Small intestine (tissue), 7 donors: ENCODE results near the gene KCNH1. TPM values are rescaled to one million over a fixed set of nuclear protein-coding genes. Genes with fewer than 3 reads are reported as not detected.

Experiments
- DNase-seq, 2 donors: peaks; one replicate each; pipeline versions ENCODE4 v3.0.0 to v3.0.0-alpha.2; 2013
- FAIRE-seq: peaks from 2 replicates; lab custom pipeline; 2012; peaks lifted over from hg19 to GRCh38; lab: Jason Lieb, UNC
- H3K27ac ChIP-seq, 3 donors: one replicate each; pipeline ENCODE4 v1.5.1; 2013; ENCODE audit warnings: low read length in 2 of 3, mild to moderate bottlenecking in 2 of 3, control low read depth in 1 of 3, inconsistent platforms in 1 of 3, low read depth in 1 of 3, moderate library complexity in 1 of 3
- H3K27me3 ChIP-seq, 3 donors: one replicate each; pipeline ENCODE4 v1.6.1; 2013; ENCODE audit warnings: low read length in 3 of 3, inconsistent platforms in 1 of 3; ENCODE audit not compliant: control insufficient read depth in 3 of 3, insufficient read depth in 3 of 3
- H3K36me3 ChIP-seq, 3 donors: one replicate each; pipeline ENCODE4 v1.6.1; 2013; ENCODE audit warnings: low read length in 3 of 3, inconsistent platforms in 1 of 3, low read depth in 1 of 3, mild to moderate bottlenecking in 1 of 3, moderate library complexity in 1 of 3; ENCODE audit not compliant: control insufficient read depth in 3 of 3, insufficient read depth in 2 of 3
- H3K4me1 ChIP-seq, 3 donors: one replicate each; pipeline ENCODE4 v1.6.1; 2013; ENCODE audit warnings: low read length in 2 of 3, inconsistent platforms in 1 of 3, low read depth in 1 of 3, mild to moderate bottlenecking in 1 of 3, moderate library complexity in 1 of 3; ENCODE audit not compliant: control insufficient read depth in 3 of 3, insufficient read depth in 2 of 3
- H3K4me3 ChIP-seq, 3 donors: one replicate each; pipeline ENCODE4 v1.5.1; 2013; ENCODE audit warnings: low read length in 3 of 3, control low read depth in 1 of 3, inconsistent platforms in 1 of 3, low read depth in 1 of 3, mild to moderate bottlenecking in 1 of 3, moderate library complexity in 1 of 3
- H3K9me3 ChIP-seq, 2 donors: one replicate each; pipeline ENCODE4 v1.6.1; 2013; ENCODE audit warnings: low read depth in 1 of 2, low read length in 1 of 2; ENCODE audit not compliant: control insufficient read depth in 2 of 2, insufficient read depth in 1 of 2
- WGBS, 3 donors: extraction: QIAGEN DNeasy Blood & Tissue Kit; methylation state at CpG; one replicate each; pipeline ENCODE4 v1.1.7; 2013; 5-methylcytosine and 5-hydroxymethylcytosine counted together
- polyA plus RNA-seq, 4 donors: library from polyadenylated mRNA; stranded (reverse) in 3 of 4; unstranded in 1 of 4; fragments of 200-250 nt in 3 of 4; fragments of 120-200 nt in 1 of 4; gene quantifications; one replicate each; pipeline versions ENCODE4 v1.2.1 to v1.2.3, GENCODE V29; 2013
- donor health status: healthy with polysubstance abuse.
- donor health status: control.
- donor health status: control.
- donor health status: Bipolar disorder and iron deficiency.
- donor health status: healthy.

The KCNH1 gene
- polyA plus RNA-seq, 4 donors: 0.13 to 0.42 TPM; not detected in 2

GRCh38 chr1:210907251-210907805, 226.6 kb downstream of the KCNH1 start:
- DNase-seq: no peak
- no peak for FAIRE-seq
- no peaks in the 10 kb centered on the region for H3K4me1 ChIP-seq
- peaks cover 0 to 2% (median 0%) of the 10 kb centered on the region in 3 donors for H3K27me3 ChIP-seq
- no peak overlapping the region for H3K4me3 ChIP-seq
- H3K36me3 ChIP-seq: no peaks in the 10 kb centered on the region
- no peak overlapping the region for H3K27ac ChIP-seq
- no peaks in the 10 kb centered on the region for H3K9me3 ChIP-seq
- WGBS, 3 donors: 82 to 94% (median 87%) methylated on average over 1 of the region's 1 CpG

DNA sequence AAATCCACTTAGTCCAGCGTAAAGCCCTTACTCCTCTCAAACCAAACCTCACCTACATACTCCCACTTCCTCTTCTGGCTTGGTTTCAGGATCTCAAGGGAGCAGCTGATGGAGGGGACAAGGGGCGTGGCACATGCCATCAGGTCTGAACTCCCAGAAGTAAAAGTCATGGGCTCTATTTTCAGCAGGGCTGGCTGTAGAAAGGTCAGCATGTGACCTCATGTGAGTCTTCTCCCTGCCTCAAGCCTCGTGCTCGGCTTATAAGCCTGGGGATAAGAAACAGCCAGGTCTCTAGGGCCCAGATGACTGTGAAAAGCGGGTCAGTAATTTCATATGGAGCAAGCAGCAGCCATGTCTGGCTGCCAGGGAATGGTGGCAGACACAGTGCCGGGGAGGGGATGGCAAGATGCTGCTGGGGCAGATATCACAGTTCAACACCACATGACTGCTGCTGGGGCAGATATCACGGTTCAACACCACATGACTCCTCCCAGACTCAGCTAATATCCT, 227.9 kb downstream of the KCNH1 start:
- H3K4me1 ChIP-seq: no peaks in the 10 kb centered on the region
- H3K4me3 ChIP-seq: no peak overlapping the region
- H3K9me3 ChIP-seq: no peaks in the 10 kb centered on the region
- H3K27me3 ChIP-seq: peaks cover 0 to 2% (median 0%) of the 10 kb centered on the region in 3 donors
- no peaks in the 10 kb centered on the region for H3K36me3 ChIP-seq
- H3K27ac ChIP-seq: no peak overlapping the region
- 54 to 67% (median 60%) methylated on average over 7 of the region's 7 CpGs for WGBS, 3 donors
- FAIRE-seq: no peak
- no peak for DNase-seq

GRCh38 chr1:210905365-210905904, 228.5 kb downstream of the KCNH1 start:
- no peak for DNase-seq
- FAIRE-seq: no peak

DNA sequence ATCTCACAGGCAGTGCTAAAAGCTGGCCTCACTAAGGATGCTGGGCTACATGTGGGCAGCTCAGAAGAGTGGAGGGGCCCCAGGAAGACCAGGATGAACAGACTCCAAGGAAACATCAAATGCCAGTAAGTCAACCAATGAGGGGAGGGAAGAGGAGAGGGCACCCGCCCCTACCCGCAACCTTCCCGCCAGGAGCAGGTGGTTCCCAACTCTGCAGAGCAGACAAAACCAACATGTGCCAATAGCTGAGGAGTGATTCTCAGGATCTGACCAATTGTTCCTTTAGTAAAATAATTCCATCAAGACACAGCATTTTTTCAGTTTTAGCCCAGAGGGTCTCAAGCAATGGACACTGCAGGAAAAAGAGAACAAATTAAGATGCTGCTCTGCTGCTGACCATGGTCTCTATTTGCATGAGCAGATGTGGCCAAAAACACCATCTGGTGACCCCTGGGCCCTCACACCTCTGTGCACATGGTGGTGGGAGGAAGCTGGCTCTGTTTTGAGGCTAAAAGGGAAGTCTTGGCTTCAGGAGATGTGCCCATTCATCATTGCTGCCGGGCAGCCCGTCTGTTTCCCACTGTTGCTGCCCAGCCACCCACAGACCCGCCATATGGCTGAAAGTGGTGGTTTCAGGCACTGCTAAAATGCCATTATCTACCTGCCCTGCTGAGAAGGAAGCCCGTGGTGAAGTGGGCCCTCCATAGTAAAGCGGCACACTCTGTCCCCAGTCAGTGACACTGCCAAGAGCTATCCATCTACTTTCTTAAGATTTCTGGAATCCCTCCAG, 231.8 kb downstream of the KCNH1 start:
- DNase-seq (no peak), FAIRE-seq (no peak)
- Histone ChIP-seq H3K9me3 (peaks cover 0 to 2% of the 10 kb centered on the region in 2 donors), H3K27ac (no peak overlapping the region), H3K4me1 (no peaks in the 10 kb centered on the region), H3K36me3 (no peaks in the 10 kb centered on the region), H3K27me3 (peaks cover 0 to 2% (median 0%) of the 10 kb centered on the region in 3 donors), H3K4me3 (no peak overlapping the region)
- 62 to 71% (median 69%) methylated on average over 8 of the region's 8 CpGs for WGBS, 3 donors

More at GRCh38 chr1:210905365-210905904, 228.5 kb downstream of the KCNH1 start:
- WGBS, 3 donors: 51 to 56% (median 54%) methylated on average over 4 of the region's 4 CpGs
- Histone ChIP-seq H3K9me3 (no peaks in the 10 kb centered on the region), H3K36me3 (no peaks in the 10 kb centered on the region), H3K4me3 (no peak overlapping the region), H3K27me3 (peaks cover 0 to 2% (median 0%) of the 10 kb centered on the region in 3 donors), H3K27ac (no peak overlapping the region), H3K4me1 (no peaks in the 10 kb centered on the region)

- FAIRE-seq (no peak), DNase-seq (no peak)
- peaks cover 0 to 2% (median 0%) of the 10 kb centered on the region in 3 donors for H3K27me3 ChIP-seq
- WGBS, 3 donors: 60 to 70% (median 69%) methylated on average over 2 of the region's 2 CpGs
- H3K4me3 ChIP-seq: no peak overlapping the region
- peaks cover 0 to 2% of the 10 kb centered on the region in 2 donors for H3K9me3 ChIP-seq
- H3K4me1 ChIP-seq: no peaks in the 10 kb centered on the region
- H3K36me3 ChIP-seq: no peaks in the 10 kb centered on the region
- no peak overlapping the region for H3K27ac ChIP-seq
Observed at GRCh38 chr1:210900820-210901219, 233.1 kb downstream of the KCNH1 start.

DNA sequence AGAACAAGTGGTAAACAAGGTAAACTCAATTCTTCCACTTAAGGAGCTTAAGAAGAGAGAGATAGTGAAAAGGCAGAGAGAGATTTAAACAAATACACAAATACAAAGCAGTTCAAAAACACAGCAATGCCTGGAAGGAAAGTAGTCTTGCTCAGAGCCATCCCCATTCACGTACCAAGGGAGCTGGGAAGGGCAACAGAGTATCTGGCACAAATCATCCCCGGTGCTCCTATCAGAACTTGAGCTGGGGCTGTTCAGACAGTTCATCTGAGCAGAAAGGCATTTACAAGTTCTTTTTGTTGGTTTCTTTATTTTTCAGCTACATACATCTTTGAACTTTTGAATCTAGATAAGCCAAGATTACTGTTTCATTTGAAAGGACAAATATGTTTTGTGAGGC, 233.9 kb downstream of the KCNH1 start:
- 26 to 42% (median 36%) methylated on average over 2 of the region's 2 CpGs for WGBS, 3 donors
- Histone ChIP-seq H3K27me3 (peaks cover 0 to 2% (median 0%) of the 10 kb centered on the region in 3 donors), H3K36me3 (no peaks in the 10 kb centered on the region), H3K4me3 (no peak overlapping the region), H3K27ac (no peak overlapping the region), H3K9me3 (peaks cover 0 to 2% of the 10 kb centered on the region in 2 donors), H3K4me1 (no peaks in the 10 kb centered on the region)
- FAIRE-seq (no peak), DNase-seq (no peak)

- no peak for FAIRE-seq
Observed at GRCh38 chr1:210899676-210900075, 234.3 kb downstream of the KCNH1 start.

GRCh38 chr1:210898473-210898872, 235.5 kb downstream of the KCNH1 start:
- Histone ChIP-seq H3K9me3 (peaks cover 0 to 2% of the 10 kb centered on the region in 2 donors), H3K27ac (no peak overlapping the region), H3K4me3 (no peak overlapping the region), H3K4me1 (no peaks in the 10 kb centered on the region), H3K36me3 (no peaks in the 10 kb centered on the region), H3K27me3 (no peaks in the 10 kb centered on the region)
- 74 to 80% (median 78%) methylated on average over 5 of the region's 5 CpGs for WGBS, 3 donors
- FAIRE-seq (no peak), DNase-seq (no peak)

More at GRCh38 chr1:210899676-210900075, 234.3 kb downstream of the KCNH1 start:
- Histone ChIP-seq H3K27ac (no peak overlapping the region), H3K9me3 (peaks cover 0 to 2% of the 10 kb centered on the region in 2 donors), H3K4me3 (no peak overlapping the region), H3K4me1 (no peaks in the 10 kb centered on the region), H3K27me3 (no peaks in the 10 kb centered on the region), H3K36me3 (no peaks in the 10 kb centered on the region)
- DNase-seq: no peak
- 13 to 43% (median 14%) methylated on average over 2 of the region's 2 CpGs for WGBS, 3 donors
